Neural cell (in vitro differentiated cells): ENCODE measurements around the gene ZNF420. TPM values are rescaled to one million over a fixed set of nuclear protein-coding genes. Genes with fewer than 3 reads are reported as not detected.

Source experiments
- H2AFZ ChIP-seq: fragments of 200-600, 300-800 bp; sonication (generic), shearing (Covaris generic); 2 replicates; pipeline ENCODE4 v1.6.0; 2014; ENCODE audit warnings: low read depth, mild to moderate bottlenecking, antibody characterized with exemption, low read length, moderate library complexity
- H3F3A ChIP-seq: fragments of 200-600 bp; shearing (Covaris generic); 2 replicates; pipeline ENCODE4 v1.6.1; 2016; ENCODE audit warnings: mild to moderate bottlenecking, moderate library complexity, mixed read lengths, antibody characterized with exemption, low read length; ENCODE audit not compliant: insufficient read depth, poor library complexity, severe bottlenecking
- H3K27ac ChIP-seq: fragments of 200-600, 300-800 bp; sonication (generic), shearing (Covaris generic); 2 replicates; pipeline ENCODE4 v1.5.1; 2014; ENCODE audit warnings: mild to moderate bottlenecking, low read length, moderate library complexity
- H3K27me3 ChIP-seq: fragments of 300-800, 200-600 bp; sonication (generic), shearing (Covaris generic); 2 replicates; pipeline ENCODE4 v1.6.0; 2014; ENCODE audit warnings: mild to moderate bottlenecking, low read depth, low read length, moderate library complexity; ENCODE audit not compliant: insufficient read depth
- H3K36me3 ChIP-seq: fragments of 300-800, 200-600 bp; sonication (generic), shearing (Covaris generic); 2 replicates; pipeline ENCODE4 v1.5.1; 2014; ENCODE audit warnings: mild to moderate bottlenecking, antibody characterized with exemption, low read length, moderate library complexity; ENCODE audit not compliant: insufficient read depth
- H3K4me2 ChIP-seq: fragments of 300-800, 200-600 bp; sonication (generic), shearing (Covaris generic); 2 replicates; pipeline ENCODE4 v1.6.0; 2014; ENCODE audit warnings: mild to moderate bottlenecking, low read length
- H3K4me3 ChIP-seq: fragments of 300-800, 200-600 bp; sonication (generic), shearing (Covaris generic); 2 replicates; pipeline ENCODE4 v1.5.1; 2014; ENCODE audit warnings: mild to moderate bottlenecking, low read length, moderate library complexity
- H3K79me2 ChIP-seq: fragments of 200-600 bp; shearing (Covaris generic); replicated peaks from 2 replicates; pipeline ENCODE4 v1.6.0; 2014; ENCODE audit warnings: mild to moderate bottlenecking, low read length, moderate library complexity; ENCODE audit not compliant: insufficient read depth
- H3K9ac ChIP-seq: fragments of 300-800, 200-600 bp; sonication (generic), shearing (Covaris generic); 2 replicates; pipeline ENCODE4 v1.6.1; 2016; ENCODE audit warnings: mild to moderate bottlenecking, low read length, mixed read lengths
- H3K9me2 ChIP-seq: fragments of 200-600 bp; shearing (Covaris generic); 2 replicates; pipeline ENCODE4 v1.6.1; 2016; ENCODE audit warnings: mild to moderate bottlenecking, low read length, mixed read lengths; ENCODE audit not compliant: insufficient read depth
- H3K9me3 ChIP-seq: fragments of 200-600, 300-800 bp; sonication (generic), shearing (Covaris generic); 2 replicates; pipeline ENCODE4 v1.6.1; 2016; ENCODE audit warnings: mild to moderate bottlenecking, mixed run types, low read length, moderate library complexity, mixed read lengths
- H4K20me1 ChIP-seq: fragments of 200-600 bp; shearing (Covaris generic); 2 replicates; pipeline ENCODE4 v1.6.1; 2016; ENCODE audit warnings: mild to moderate bottlenecking, mixed run types; ENCODE audit not compliant: insufficient read depth
- CTCF ChIP-seq: fragments of 450-650 bp; IDR thresholded peaks from 2 replicates; pipeline ENCODE4 v1.5.1; 2014; ENCODE audit warnings: antibody characterized with exemption, mild to moderate bottlenecking, moderate library complexity; ENCODE audit not compliant: poor library complexity, severe bottlenecking
- EP300 ChIP-seq: fragments of 450-650 bp; conservative IDR thresholded peaks from 2 replicates; pipeline ENCODE4 v1.6.1; 2014; ENCODE audit warnings: antibody characterized with exemption, mild to moderate bottlenecking, moderate library complexity; ENCODE audit not compliant: poor library complexity, severe bottlenecking
- EZH2 ChIP-seq: fragments of 200-600, 300-800 bp; shearing (Covaris generic), sonication (generic); IDR thresholded peaks from 2 replicates; pipeline ENCODE4 v1.6.1; 2014; ENCODE audit warnings: antibody characterized with exemption, low read length, borderline replicate concordance, mild to moderate bottlenecking; ENCODE audit not compliant: insufficient read depth, poor library complexity, severe bottlenecking
- MXI1 ChIP-seq: fragments of 450-650 bp; conservative IDR thresholded peaks from 2 replicates; pipeline ENCODE4 v1.6.1; 2014; ENCODE audit warnings: antibody characterized with exemption, mild to moderate bottlenecking; ENCODE audit not compliant: poor library complexity, severe bottlenecking
- POLR2AphosphoS5 ChIP-seq: IDR thresholded peaks from 2 replicates; pipeline ENCODE4 v1.6.1; 2012
- RAD21 ChIP-seq: fragments of 450-650 bp; conservative IDR thresholded peaks from 2 replicates; pipeline ENCODE4 v1.6.1; 2014; ENCODE audit warnings: antibody characterized with exemption, mild to moderate bottlenecking, moderate library complexity
- REST ChIP-seq: IDR thresholded peaks from 2 replicates; pipeline ENCODE4 v1.6.1; 2012; ENCODE audit warnings: borderline replicate concordance
- SMC3 ChIP-seq: fragments of 450-650 bp; conservative IDR thresholded peaks from 2 replicates; pipeline ENCODE4 v1.6.1; 2014; ENCODE audit warnings: antibody characterized with exemption, mild to moderate bottlenecking, moderate library complexity; ENCODE audit not compliant: poor library complexity
- TAF1 ChIP-seq: IDR thresholded peaks from 2 replicates; pipeline ENCODE4 v1.6.1; 2012; ENCODE audit warnings: low read depth
- polyA plus RNA-seq: library from polyadenylated mRNA; depleted of rRNA; stranded (reverse); fragments of >200 nt; gene quantifications from 2 replicates; pipeline ENCODE4 v1.2.3, GENCODE V29; 2014

Gene ZNF420
- polyA plus RNA-seq, 1 donor from 2014 or later = 27.9 TPM

GRCh38 chr19:37136111-37136510 is 57.9 kb downstream of the ZNF420 start:
- Histone ChIP-seq H2AFZ (no peak overlapping the region), H3K27ac (no peak overlapping the region), H3K27me3 (no peaks in the 10 kb centered on the region), H3K36me3 (no peaks in the 10 kb centered on the region), H3K9me3 (peaks cover 67% of the 10 kb centered on the region), H3K9me2 (no peaks in the 10 kb centered on the region), H3K79me2 (no peaks in the 10 kb centered on the region), H4K20me1 (no peaks in the 10 kb centered on the region), H3K9ac (no peak overlapping the region), H3K4me2 (no peak overlapping the region), H3F3A (no peaks in the 10 kb centered on the region), H3K4me3 (no peak overlapping the region)
- no peak for TF ChIP-seq EZH2
- no peak for TF ChIP-seq SMC3
- no peak for TF ChIP-seq MXI1
- no peak for TF ChIP-seq TAF1
- TF ChIP-seq RAD21 = no peak
- no peak for TF ChIP-seq POLR2AphosphoS5
- no peak for TF ChIP-seq CTCF
- no peak for TF ChIP-seq REST
- TF ChIP-seq EP300 = no peak

DNA sequence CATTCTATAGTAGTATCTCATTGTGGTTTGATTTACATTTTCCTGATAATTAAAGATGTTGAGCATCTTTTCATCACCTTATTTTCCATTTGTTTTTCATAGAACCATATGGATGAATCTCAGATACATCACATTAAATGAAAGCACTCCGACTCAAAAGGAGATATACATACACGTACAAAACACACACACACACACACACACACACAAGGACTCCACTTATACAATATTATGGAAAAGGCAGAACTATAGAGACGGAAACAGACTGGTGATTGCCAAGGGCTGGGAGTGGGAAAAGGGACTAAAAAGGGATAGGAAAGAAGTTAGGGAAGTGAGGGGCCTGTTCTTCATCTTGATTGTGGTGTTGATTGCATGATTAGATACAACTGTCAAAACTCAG is 70.0 kb downstream of the ZNF420 start:
- no peaks in the 10 kb centered on the region for H3F3A ChIP-seq
- no peak overlapping the region for H3K4me3 ChIP-seq
- H3K9me2 ChIP-seq = no peaks in the 10 kb centered on the region
- no peaks in the 10 kb centered on the region for H4K20me1 ChIP-seq
- H3K27me3 ChIP-seq = no peaks in the 10 kb centered on the region
- TF ChIP-seq REST (no peak), EZH2 (no peak), TAF1 (no peak), EP300 (no peak), SMC3 (no peak), POLR2AphosphoS5 (no peak), MXI1 (no peak), CTCF (no peak), RAD21 (no peak)
- peaks cover 32% of the 10 kb centered on the region for H3K36me3 ChIP-seq
- H2AFZ ChIP-seq = no peak overlapping the region
- no peak overlapping the region for H3K9ac ChIP-seq
- no peak overlapping the region for H3K4me2 ChIP-seq
- H3K9me3 ChIP-seq = peaks cover 43% of the 10 kb centered on the region
- H3K79me2 ChIP-seq = no peaks in the 10 kb centered on the region
- no peak overlapping the region for H3K27ac ChIP-seq
